Thyroid gland (tissue), 4 donors: ENCODE results near the gene NMRAL1.

Experiments used
- CTCF ChIP-seq, 6 experiments: fragments of 200-600 bp in 3 of 6; fragments of 450-650 bp in 3 of 6; sonication (generic) in 3 of 6; IDR thresholded peaks; one replicate each; pipeline ENCODE4 v1.5.1; 2016 to 2019; ENCODE audit warnings: antibody characterized with exemption in 6 of 6, mild to moderate bottlenecking in 2 of 6, inconsistent platforms in 1 of 6, moderate library complexity in 1 of 6
- POLR2A ChIP-seq, 2 donors: fragments of 450-650 bp; IDR thresholded peaks; one replicate each; pipeline ENCODE4 v1.6.1; 2017; ENCODE audit warnings: antibody characterized with exemption in 2 of 2, mild to moderate bottlenecking in 2 of 2, moderate library complexity in 1 of 2

DNA sequence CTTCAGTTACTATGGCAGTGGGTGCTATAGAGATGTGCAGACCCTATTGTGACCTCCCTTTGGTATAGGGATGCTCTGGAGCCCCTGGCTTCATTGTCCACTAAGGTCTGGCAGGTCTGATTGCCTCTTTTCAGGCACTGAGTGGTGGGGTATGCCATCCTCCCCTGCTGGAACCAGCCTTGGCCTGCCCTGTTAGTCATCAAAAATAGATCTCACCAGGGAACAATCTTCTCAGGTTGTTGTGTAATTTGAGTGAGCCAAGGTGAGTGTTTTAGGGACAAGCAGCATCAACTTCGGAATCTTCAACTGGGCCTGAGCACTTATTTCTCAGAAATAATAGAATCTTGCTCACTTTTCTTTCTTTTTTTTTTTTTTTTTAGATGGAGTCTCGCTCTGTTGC lies 21.3 kb upstream of the NMRAL1 start:
- TF ChIP-seq CTCF (IDR thresholded peaks at IDR 0.05) (no peak), POLR2A (IDR thresholded peaks at IDR 0.05) (no peak)
